Measurements from ENCODE around the gene EMILIN1. TPM values are rescaled to one million over a fixed set of nuclear protein-coding genes. Genes with fewer than 3 reads are reported as not detected.
"Not testable (repeated sequence)": the region's sequence is repeated elsewhere in the genome, so short reads cannot be mapped to it uniquely, and the experiment has no call there.

The EMILIN1 gene
- total RNA-seq, 1 donor from 2014 or later, result 13.8 TPM

DNA sequence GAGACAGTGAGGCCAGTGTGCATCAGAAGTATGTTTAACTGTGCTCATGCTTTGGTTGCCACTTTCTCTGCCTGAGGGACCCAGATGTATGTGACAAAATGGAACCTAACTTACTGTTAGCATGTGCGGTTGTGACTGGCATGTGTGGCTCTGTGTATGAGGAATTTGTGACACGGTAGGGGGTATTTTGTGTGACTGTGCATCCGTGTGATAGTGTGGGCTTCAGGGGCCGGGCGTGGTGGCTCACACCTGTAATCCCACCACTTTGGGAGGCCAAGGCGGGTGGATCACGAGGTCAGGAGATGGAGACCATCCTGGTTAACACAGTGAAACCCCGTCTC, 40.9 kb downstream of the EMILIN1 start:
- not testable (repeated sequence) for DNase-seq (ENCODE audit: low read depth, low spot score)

DNA sequence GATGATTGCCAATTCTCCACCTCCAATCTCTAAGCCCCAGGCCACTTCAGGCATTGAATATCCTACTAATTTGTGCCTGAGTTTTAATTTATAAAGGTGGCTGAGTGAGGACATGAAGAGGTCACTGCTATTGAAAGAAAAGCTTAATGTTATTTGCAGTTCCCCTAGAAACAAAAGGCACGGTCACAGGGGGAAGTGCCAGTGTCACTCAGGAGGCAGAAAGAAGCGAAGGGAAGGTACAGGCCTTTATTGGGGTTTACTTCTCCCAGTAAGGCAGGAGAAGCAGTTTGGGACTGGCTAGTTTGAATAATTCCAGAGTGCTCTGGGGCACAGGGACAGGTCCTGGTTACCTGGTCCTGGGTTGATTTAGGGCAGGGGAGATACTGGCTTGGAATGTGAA, 43.5 kb downstream of the EMILIN1 start:
- DNase-seq (ENCODE audit: low read depth, low spot score), result no peak

DNA sequence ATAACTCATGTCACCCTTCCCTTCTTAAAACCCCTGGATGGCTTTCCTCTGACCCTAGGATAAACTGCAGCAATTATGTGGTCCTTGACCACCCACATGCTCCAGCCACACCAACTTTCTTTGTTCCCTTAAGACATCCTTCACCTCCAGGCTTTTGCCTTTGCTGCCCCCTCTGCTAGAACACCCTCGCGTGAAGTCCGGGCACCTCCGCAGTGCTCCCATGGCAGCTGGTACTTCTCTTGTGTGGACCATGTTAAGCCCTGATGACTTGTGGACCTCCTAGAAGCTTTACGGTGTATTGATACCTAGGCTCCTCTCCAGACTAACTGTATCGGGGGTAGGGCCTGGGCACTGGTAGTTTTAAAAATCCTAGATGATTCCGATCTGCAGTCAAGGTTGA, 44.4 kb downstream of the EMILIN1 start:
- DNase-seq (ENCODE audit: low read depth, low spot score), result no peak

DNA sequence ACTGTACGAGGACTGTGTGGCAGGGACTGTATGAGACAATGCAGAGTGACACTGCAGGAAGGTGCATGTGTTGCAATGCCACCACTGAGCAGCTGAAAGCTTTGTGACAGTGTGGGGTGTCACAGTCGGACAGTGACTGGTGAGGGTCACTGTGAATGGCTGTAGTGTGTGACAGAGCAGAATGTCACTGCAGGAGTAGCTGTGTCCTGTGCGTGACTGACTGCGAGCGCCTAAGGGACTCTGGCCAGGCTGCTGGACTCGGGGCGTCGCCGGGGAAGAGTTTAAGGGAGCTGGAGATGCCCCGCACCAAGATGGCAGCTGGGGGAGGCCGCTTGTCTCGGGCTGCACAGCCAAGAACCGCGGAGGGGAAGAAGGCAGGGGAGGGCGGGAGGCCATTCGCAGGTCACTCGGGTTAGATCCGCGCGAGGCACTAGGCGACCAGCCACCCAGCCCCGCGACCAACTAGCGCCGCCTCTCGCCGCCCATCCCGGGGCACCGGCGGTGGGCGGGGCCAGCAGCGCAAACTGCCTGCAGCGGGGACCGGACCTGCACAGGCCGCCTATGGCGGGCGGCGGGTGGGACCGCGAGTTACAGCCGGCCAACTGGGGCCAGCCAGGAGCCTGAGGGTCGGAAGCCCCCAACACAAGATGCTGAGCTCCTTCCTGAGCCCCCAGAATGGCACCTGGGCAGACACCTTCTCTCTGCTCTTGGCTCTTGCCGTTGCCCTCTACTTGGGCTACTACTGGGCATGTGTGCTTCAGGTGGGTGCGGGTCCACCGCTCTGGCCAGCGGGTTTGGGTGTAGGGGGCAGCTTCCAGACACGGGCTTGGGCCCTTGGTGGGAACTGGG, 45.1 kb downstream of the EMILIN1 start, which contains the start of gene ABHD1:
ABHD1 (plus strand) TSS at position 514 of the 849 bp plus-strand sequence; CDS start at position 648, 134 bp downstream.
- DNase-seq (ENCODE audit: low read depth, low spot score), result no peak

DNA sequence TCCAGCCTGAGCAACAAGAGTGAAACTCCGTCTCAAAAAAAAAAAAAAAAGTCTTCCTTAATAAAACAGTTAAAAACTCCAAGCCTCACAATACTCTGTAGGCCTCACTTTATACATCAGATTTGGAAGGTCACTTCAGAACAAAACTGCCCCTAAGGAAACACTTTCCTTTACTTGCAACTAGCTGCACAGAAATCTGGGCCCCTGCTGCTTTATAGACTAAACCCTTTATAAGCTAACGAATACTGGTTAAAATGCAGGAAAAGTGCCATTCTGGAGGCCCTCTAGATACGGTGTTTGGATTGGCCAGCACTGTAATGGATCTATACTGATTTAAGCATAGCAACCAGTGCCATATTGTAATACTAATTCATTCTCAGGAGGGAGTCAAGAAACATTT, 46.7 kb downstream of the EMILIN1 start:
- no peak for DNase-seq (ENCODE audit: low read depth, low spot score)

- no peak for DNase-seq (ENCODE audit: low read depth, low spot score)
Measured at GRCh38 chr2:27126252-27126710, 47.9 kb downstream of the EMILIN1 start.

- DNase-seq (ENCODE audit: low read depth, low spot score), result no peak
Measured at GRCh38 chr2:27127883-27128667, 49.7 kb downstream of the EMILIN1 start.

- no peak for DNase-seq (ENCODE audit: low read depth, low spot score)
Measured at GRCh38 chr2:27128668-27129571, 50.5 kb downstream of the EMILIN1 start.

- no peak for DNase-seq (ENCODE audit: low read depth, low spot score)
Measured at GRCh38 chr2:27130396-27130795, 52.0 kb downstream of the EMILIN1 start.

- no peak for DNase-seq (ENCODE audit: low read depth, low spot score)
Measured at GRCh38 chr2:27131429-27131828, 53.0 kb downstream of the EMILIN1 start.

DNA sequence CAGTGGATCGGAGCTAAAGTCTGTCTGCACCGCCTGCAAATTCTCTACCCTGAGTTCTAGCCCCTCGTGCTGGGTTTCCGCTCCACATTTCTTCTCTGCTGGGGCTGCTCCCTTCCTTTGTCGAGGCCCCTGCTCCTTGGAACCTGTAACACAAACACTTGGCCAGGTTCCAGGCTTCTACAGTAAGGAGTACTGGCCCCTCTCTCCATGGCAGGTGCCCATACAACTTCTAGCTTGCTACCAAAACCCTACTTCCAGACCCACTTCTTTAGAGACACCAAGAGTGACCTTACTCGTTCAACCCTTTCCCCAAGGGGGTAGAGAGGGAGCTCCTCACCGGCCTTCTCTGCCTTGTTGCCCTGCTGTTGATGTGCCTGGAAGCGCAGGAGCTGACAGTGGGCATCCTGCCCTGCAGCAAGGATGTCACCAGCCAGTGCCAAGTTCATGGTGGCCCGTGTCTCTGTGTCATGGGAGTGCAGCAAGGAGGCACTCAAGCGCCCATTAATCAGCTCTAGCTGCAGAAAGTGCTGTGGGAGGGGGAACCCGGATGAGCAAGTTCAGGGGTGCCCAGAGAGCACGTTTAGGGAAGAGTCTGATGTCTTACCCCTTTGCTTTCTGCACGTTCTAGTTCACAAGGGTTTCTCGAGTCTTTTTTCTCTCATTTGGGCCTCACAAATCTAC, 54.9 kb downstream of the EMILIN1 start:
- DNase-seq (ENCODE audit: low read depth, low spot score), result no peak

DNA sequence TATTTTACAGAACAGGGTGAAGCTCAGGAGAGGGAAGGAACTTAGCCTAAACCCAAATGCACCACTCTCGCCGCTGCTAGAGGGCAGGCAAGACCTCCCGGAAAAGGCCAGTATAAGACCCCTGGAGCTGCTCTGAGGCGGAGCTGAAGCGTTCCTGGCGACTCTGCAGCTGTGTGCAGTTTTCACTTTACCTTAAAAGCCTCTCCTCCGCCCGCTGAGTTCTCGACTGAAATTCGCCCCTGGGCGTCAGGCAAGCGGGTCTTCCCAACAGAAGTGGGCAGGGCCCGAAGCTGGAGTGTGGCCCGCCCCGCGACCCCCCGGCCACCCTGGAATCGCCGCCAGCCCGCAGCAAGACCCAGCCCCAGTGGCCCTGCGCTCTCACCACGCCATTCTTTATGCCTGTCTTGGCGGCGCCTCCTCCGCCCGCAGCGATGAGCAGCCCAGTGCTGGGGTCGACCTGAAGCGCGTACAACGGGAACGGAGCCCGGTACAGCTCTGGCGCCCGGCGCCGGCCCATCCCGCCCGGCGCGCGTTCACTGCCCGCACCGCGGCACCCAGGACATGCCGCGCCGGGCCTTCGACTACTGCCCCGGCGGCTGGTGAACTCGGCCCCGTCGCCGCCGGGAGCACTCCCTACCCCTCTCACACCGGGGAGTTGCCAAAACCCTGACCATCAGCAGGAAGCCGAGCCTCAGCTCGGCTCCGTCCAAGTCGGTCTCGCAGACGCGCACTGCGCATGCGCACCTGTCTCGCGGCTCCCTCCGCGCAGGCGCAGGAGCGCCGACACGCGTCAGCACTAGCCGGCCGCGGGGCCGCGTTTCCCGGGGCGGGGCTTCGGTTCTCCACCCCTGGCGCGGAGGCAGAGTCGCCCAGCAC, 55.7 kb downstream of the EMILIN1 start, which contains the start of gene PREB:
PREB (minus strand) TSS at position 732 of the 876 bp plus-strand sequence; CDS start at position 517, 215 bp downstream.
- peak; percentile 62 for DNase-seq (ENCODE audit: low read depth, low spot score)

DNA sequence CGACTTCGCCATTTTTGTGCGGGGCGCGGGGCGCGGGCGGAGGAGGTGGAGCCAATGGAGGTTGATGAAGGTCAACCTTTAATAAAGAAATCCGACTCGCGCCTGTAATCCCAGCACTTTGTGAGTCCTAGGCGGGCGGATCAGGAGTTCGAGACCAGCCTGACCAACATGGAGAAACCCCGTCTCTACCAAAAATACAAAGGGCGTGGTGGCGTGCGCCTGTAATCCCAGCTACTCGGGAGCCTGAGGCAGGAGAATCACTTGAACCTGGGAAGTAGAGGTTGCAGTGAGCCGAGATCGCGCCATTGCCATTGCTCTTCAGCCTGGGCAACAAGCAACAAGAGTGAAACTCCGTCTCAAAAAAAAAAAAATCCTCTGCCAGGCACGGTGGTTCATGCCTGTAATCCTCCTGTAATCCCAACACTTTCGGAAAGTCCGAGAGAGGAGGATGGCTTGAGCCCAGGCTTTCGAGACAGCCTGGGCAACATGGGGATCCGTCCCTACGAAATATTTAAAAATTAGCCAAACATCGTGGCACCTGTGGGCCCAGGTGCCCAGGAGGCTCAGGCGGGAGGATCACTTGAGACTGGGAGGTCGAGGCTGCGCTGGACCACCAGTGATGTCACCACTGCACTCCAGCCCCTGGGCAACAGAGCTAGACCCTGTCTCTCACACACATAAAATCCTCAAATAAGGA, 56.5 kb downstream of the EMILIN1 start:
- no peak for DNase-seq (ENCODE audit: low read depth, low spot score)

DNA sequence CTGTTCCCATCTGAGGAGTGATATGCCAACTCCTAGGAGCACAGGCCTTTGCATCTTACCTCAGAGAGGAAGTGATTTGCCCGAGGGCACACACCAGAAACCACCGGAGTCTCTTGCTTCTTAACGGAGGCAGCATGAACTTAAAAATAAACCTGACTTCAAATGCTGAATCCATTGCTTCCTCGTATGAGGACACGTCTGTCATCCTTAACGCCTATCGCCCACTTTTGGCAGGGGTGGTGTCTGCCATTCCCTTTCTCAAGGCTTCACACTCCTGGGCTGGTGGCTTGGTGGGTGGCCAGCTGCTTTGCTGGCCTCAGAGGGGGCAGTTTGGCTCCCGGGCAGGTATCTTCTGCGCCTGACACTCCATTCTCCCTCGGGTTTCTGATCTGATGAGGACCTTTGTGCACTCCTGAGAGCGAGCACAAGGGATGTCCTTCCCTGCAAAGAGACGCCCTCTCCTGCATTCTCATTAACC, 57.1 kb downstream of the EMILIN1 start:
- no peak for DNase-seq (ENCODE audit: low read depth, low spot score)

Other genes with a start within 250 kb of the EMILIN1 start
- gene DPYSL5, start 230.5 kb upstream of the EMILIN1 start, total RNA-seq, result not detected in 2 replicates
- 1.1 and 2.0 TPM in 2 replicates for gene MAPRE3, start 108.0 kb upstream of the EMILIN1 start, total RNA-seq
- 21.2 and 26.9 TPM in 2 replicates for gene TMEM214, start 45.6 kb upstream of the EMILIN1 start, total RNA-seq
- 18.8 and 24.3 TPM in 2 replicates for gene AGBL5, start 26.9 kb upstream of the EMILIN1 start, total RNA-seq
- gene OST4, start 7.0 kb upstream of the EMILIN1 start, total RNA-seq, result 360 and 398 TPM in 2 replicates
- 2.1 and 4.6 TPM in 2 replicates for gene KHK, start 8.2 kb downstream of the EMILIN1 start, total RNA-seq
- gene CGREF1, start 40.5 kb downstream of the EMILIN1 start, total RNA-seq, result 1.7 and 4.6 TPM in 2 replicates
- not detected in 2 replicates for gene ABHD1, start 45.2 kb downstream of the EMILIN1 start, total RNA-seq
- gene PREB, start 56.0 kb downstream of the EMILIN1 start, total RNA-seq, result 34.7 and 40.7 TPM in 2 replicates
- gene PRR30, start 60.8 kb downstream of the EMILIN1 start, total RNA-seq, result not detected in 2 replicates
- not detected in 2 replicates for gene TCF23, start 70.4 kb downstream of the EMILIN1 start, total RNA-seq
- gene ATRAID, start 133.4 kb downstream of the EMILIN1 start, total RNA-seq, result 97.0 and 127 TPM in 2 replicates
- 20.4 and 48.9 TPM in 2 replicates for gene SLC5A6, start 133.7 kb downstream of the EMILIN1 start, total RNA-seq
- 62.4 and 62.8 TPM in 2 replicates for gene CAD, start 138.8 kb downstream of the EMILIN1 start, total RNA-seq
- 0.11 TPM in 1 of 2 replicates, not detected in the other for gene SLC30A3, start 184.4 kb downstream of the EMILIN1 start, total RNA-seq
- gene DNAJC5G, start 196.8 kb downstream of the EMILIN1 start, total RNA-seq, result not detected in 2 replicates
- not detected in 2 replicates for gene TRIM54, start 203.8 kb downstream of the EMILIN1 start, total RNA-seq
- 0.20 and 0.39 TPM in 2 replicates for gene UCN, start 229.8 kb downstream of the EMILIN1 start, total RNA-seq
- gene MPV17, start 244.5 kb downstream of the EMILIN1 start, total RNA-seq, result 38.8 and 43.0 TPM in 2 replicates

All from pulmonary artery endothelial cell (primary cell).